Liver (tissue), 9 donors: ENCODE results near the gene KCTD12. TPM values are rescaled to one million over a fixed set of nuclear protein-coding genes. Genes with fewer than 3 reads are reported as not detected.

Source experiments
- DNase-seq: peaks from one replicate; pipeline ENCODE4 v3.0.0-alpha.2; 2017; ENCODE audit warnings: low spot score
- H3K27ac ChIP-seq, 2 donors: one replicate each; pipeline ENCODE4 v1.7.0; 2013; ENCODE audit warnings: inconsistent platforms in 2 of 2, low read length in 2 of 2, control low read depth in 1 of 2, low read depth in 1 of 2, mild to moderate bottlenecking in 1 of 2
- H3K27me3 ChIP-seq, 4 donors: one replicate each; pipeline versions ENCODE4 v1.6.1 to v1.7.0; 2013; ENCODE audit warnings: low read length in 3 of 4, inconsistent platforms in 1 of 4, mild to moderate bottlenecking in 1 of 4, moderate library complexity in 1 of 4; ENCODE audit not compliant: control insufficient read depth in 4 of 4, insufficient read depth in 4 of 4
- H3K36me3 ChIP-seq, 4 donors: one replicate each; pipeline versions ENCODE4 v1.6.1 to v1.7.0; 2013; ENCODE audit warnings: low read length in 3 of 4, mild to moderate bottlenecking in 3 of 4, low read depth in 1 of 4, moderate library complexity in 1 of 4; ENCODE audit not compliant: control insufficient read depth in 4 of 4, insufficient read depth in 3 of 4
- H3K4me1 ChIP-seq, 4 donors: one replicate each; pipeline versions ENCODE4 v1.6.1 to v1.7.0; 2013; ENCODE audit warnings: low read length in 3 of 4, mild to moderate bottlenecking in 3 of 4, moderate library complexity in 1 of 4; ENCODE audit not compliant: control insufficient read depth in 4 of 4, insufficient read depth in 4 of 4
- H3K4me3 ChIP-seq, 3 donors: one replicate each; pipeline versions ENCODE4 v1.6.1 to v1.7.0; 2013; ENCODE audit warnings: low read length in 3 of 3, control low read depth in 1 of 3, low read depth in 1 of 3, mild to moderate bottlenecking in 1 of 3
- H3K9ac ChIP-seq, 2 donors: one replicate each; pipeline ENCODE4 v1.7.0; 2013; ENCODE audit warnings: low read length in 2 of 2, mild to moderate bottlenecking in 2 of 2, moderate library complexity in 2 of 2, control low read depth in 1 of 2, low read depth in 1 of 2
- H3K9me3 ChIP-seq, 4 donors: one replicate each; pipeline versions ENCODE4 v1.6.1 to v1.7.0; 2013; ENCODE audit warnings: low read length in 3 of 4; ENCODE audit not compliant: control insufficient read depth in 4 of 4
- ATF3 ChIP-seq: IDR thresholded peaks from 2 replicates; pipeline ENCODE4 v1.6.1; 2016; ENCODE audit warnings: antibody characterized with exemption
- CTCF ChIP-seq: fragments of 150-350 bp; IDR thresholded peaks from 2 replicates; pipeline ENCODE4 v1.5.1; 2017; ENCODE audit warnings: improper control_type of control experiment, low read depth, low read length; ENCODE audit not compliant: missing input control
- EGR1 ChIP-seq, 2 donors: IDR thresholded peaks; 2 replicates each; pipeline ENCODE4 v1.6.1; 2016 to 2018; ENCODE audit warnings: antibody characterized with exemption in 2 of 2, low read depth in 2 of 2
- FOXA1 ChIP-seq: IDR thresholded peaks from 2 replicates; pipeline ENCODE4 v1.6.1; 2016; ENCODE audit warnings: antibody characterized with exemption
- FOXA2 ChIP-seq: IDR thresholded peaks from 2 replicates; pipeline ENCODE4 v1.6.1; 2016; ENCODE audit warnings: antibody characterized with exemption
- HNF4A ChIP-seq, 2 donors: conservative IDR thresholded peaks; 2 replicates each; pipeline ENCODE4 v1.6.1; 2016; ENCODE audit warnings: antibody characterized with exemption in 2 of 2, mild to moderate bottlenecking in 2 of 2
- HNF4G ChIP-seq: IDR thresholded peaks from 2 replicates; pipeline ENCODE4 v1.6.1; 2016; ENCODE audit warnings: antibody characterized with exemption
- JUND ChIP-seq, 2 donors: IDR thresholded peaks; 2 replicates each; pipeline ENCODE4 v1.6.1; 2016; ENCODE audit warnings: antibody characterized with exemption in 2 of 2
- MAX ChIP-seq: IDR thresholded peaks from 2 replicates; pipeline ENCODE4 v1.6.1; 2016; ENCODE audit warnings: antibody characterized with exemption
- NR2F2 ChIP-seq: IDR thresholded peaks from 2 replicates; pipeline ENCODE4 v1.6.1; 2016; ENCODE audit warnings: antibody characterized with exemption
- REST ChIP-seq: IDR thresholded peaks from 2 replicates; pipeline ENCODE4 v1.6.1; 2016; ENCODE audit warnings: antibody characterized with exemption, mild to moderate bottlenecking
- SP1 ChIP-seq: IDR thresholded peaks from 2 replicates; pipeline ENCODE4 v1.6.1; 2018; ENCODE audit warnings: antibody characterized with exemption, mild to moderate bottlenecking
- YY1 ChIP-seq: IDR thresholded peaks from 2 replicates; pipeline ENCODE4 v1.6.1; 2016; ENCODE audit warnings: antibody characterized with exemption, mild to moderate bottlenecking
- WGBS: extraction: QIAGEN DNeasy Blood & Tissue Kit; methylation state at CpG from one replicate; pipeline ENCODE4 v1.1.7; 2013; 5-methylcytosine and 5-hydroxymethylcytosine counted together
- polyA plus RNA-seq, 2 donors: library from polyadenylated mRNA; stranded (reverse) in 1 of 2; unstranded in 1 of 2; fragments of 200-250 nt in 1 of 2; fragments of >200 nt in 1 of 2; fragmentation: Nextera tagmentation in 1 of 2; extraction: Ambion mirVana in 1 of 2; gene quantifications; one replicate each; pipeline versions ENCODE4 v1.2.1 to v1.2.3, GENCODE V29; 2013 to 2015
- total RNA-seq, 2 donors: library from RNA; depleted of rRNA; stranded (reverse); fragments of >200 nt; gene quantifications; one replicate each; pipeline ENCODE4 v1.2.3, GENCODE V29; 2014
- donor health status: healthy.
- donor health status: healthy.
- donor health status: healthy.
- donor health status: healthy.
- donor health status: healthy.

Gene KCTD12
- total and polyA plus RNA-seq, 4 donors = 1.5 to 14.8 (median 6.6) TPM

GRCh38 chr13:76929320-76929719 is 43.1 kb upstream of the KCTD12 start:
- TF ChIP-seq YY1 (no peak), CTCF (no peak), JUND (IDR thresholded peaks at IDR 0.05) (no peak), REST (no peak), EGR1 (IDR thresholded peaks at IDR 0.05; ENCODE audit: low read depth in 2 of 2) (no peak), HNF4A (conservative IDR thresholded peaks at IDR 0.05) (no peak), FOXA2 (no peak), ATF3 (no peak), FOXA1 (no peak), HNF4G (no peak), SP1 (no peak)
- Histone ChIP-seq H3K4me1 (no peaks in the 10 kb centered on the region), H3K9me3 (no peaks in the 10 kb centered on the region), H3K9ac (no peak overlapping the region), H3K4me3 (no peak overlapping the region), H3K27ac (no peak overlapping the region), H3K36me3 (no peaks in the 10 kb centered on the region), H3K27me3 (no peaks in the 10 kb centered on the region)
- 85% methylated on average over 8 of the region's 8 CpGs for WGBS
- DNase-seq = no peak

GRCh38 chr13:76928456-76928855 is 42.3 kb upstream of the KCTD12 start:
- Histone ChIP-seq H3K4me3 (no peak overlapping the region), H3K9me3 (no peaks in the 10 kb centered on the region), H3K9ac (no peak overlapping the region), H3K4me1 (no peaks in the 10 kb centered on the region), H3K27ac (no peak overlapping the region), H3K36me3 (no peaks in the 10 kb centered on the region), H3K27me3 (no peaks in the 10 kb centered on the region)
- WGBS = 82% methylated on average over 3 of the region's 3 CpGs
- TF ChIP-seq HNF4A (conservative IDR thresholded peaks at IDR 0.05) (no peak), REST (no peak), NR2F2 (no peak), HNF4G (no peak), MAX (no peak), JUND (IDR thresholded peaks at IDR 0.05) (no peak), YY1 (no peak)
- no peak for DNase-seq
